Adrenal gland (tissue), 12 donors: ENCODE results near the gene TMEM184C. TPM values are rescaled to one million over a fixed set of nuclear protein-coding genes. Genes with fewer than 3 reads are reported as not detected.

Experiments used
- DNase-seq, 7 donors: peaks; one replicate each; pipeline ENCODE4 v3.0.0-alpha.2; 2019 to 2020
- H3K27ac ChIP-seq, 5 donors: fragments of 200-600 bp; sonication (generic) in 4 of 5; 1 replicate in 3 of 5; 2 replicates in 2 of 5; pipeline versions ENCODE4 v1.5.1 to v1.8.0; 2016 to 2020; ENCODE audit warnings: mild to moderate bottlenecking in 1 of 5
- H3K27me3 ChIP-seq: fragments of 200-600 bp; 2 replicates; pipeline ENCODE4 v1.8.0; 2021
- H3K36me3 ChIP-seq, 2 donors: fragments of 200-600 bp; replicated peaks in 1 of 2; 1 replicate in 1 of 2; 2 replicates in 1 of 2; pipeline versions ENCODE4 v1.5.1 to v1.8.0; 2018 to 2022
- H3K4me1 ChIP-seq, 2 donors: fragments of 200-600 bp; replicated peaks in 1 of 2; 1 replicate in 1 of 2; 2 replicates in 1 of 2; pipeline versions ENCODE4 v1.5.1 to v1.8.0; 2018 to 2021
- H3K4me3 ChIP-seq, 4 donors: fragments of 200-600 bp; sonication (generic) in 3 of 4; one replicate each; pipeline ENCODE4 v1.5.1; 2016 to 2018
- H3K9me3 ChIP-seq, 3 donors: fragments of 200-600 bp; sonication (generic) in 1 of 3; replicated peaks in 1 of 3; 1 replicate in 2 of 3; 2 replicates in 1 of 3; pipeline versions ENCODE4 v1.5.1 to v1.8.0; 2016 to 2021
- POLR2A ChIP-seq, 2 donors: fragments of 450-650 bp; IDR thresholded peaks; one replicate each; pipeline ENCODE4 v1.6.1; 2017; ENCODE audit warnings: antibody characterized with exemption in 2 of 2, mild to moderate bottlenecking in 2 of 2, moderate library complexity in 1 of 2
- WGBS, 4 donors: extraction: QIAGEN DNeasy Blood & Tissue Kit in 2 of 4; methylation state at CpG; one replicate each; pipeline versions ENCODE4 v1.1.5 to v1.1.7; 2013 to 2017; 5-methylcytosine and 5-hydroxymethylcytosine counted together
- intact Hi-C, 2 donors: fragments of 100-400 bp; cut with DNase I; formaldehyde crosslinking; loops; one replicate each; pipeline versions ENCODE4 v1.14.1 to v1.15.0; 2022 to 2023
- polyA plus RNA-seq, 3 donors: library from polyadenylated mRNA; stranded (reverse); fragments of 200-250 nt in 2 of 3; fragments of 350-450 nt in 1 of 3; fragmentation: Illumina TruSeq in 1 of 3; extraction: RNeasy Lipid Tissue Mini Kit (QIAGEN cat#74804) in 1 of 3; gene quantifications; one replicate each; pipeline ENCODE4 v1.2.3, GENCODE V29; 2013 to 2014
- total RNA-seq, 9 donors: library from RNA; depleted of rRNA in 4 of 9; stranded (reverse); fragments of >200 nt in 4 of 9; fragments of 120-200 nt in 1 of 9; fragmentation: NEBNext Ultra II Directional in 1 of 9; extraction: Animal tissue kit (Norgen Biotek cat#: 25700) in 1 of 9; gene quantifications; one replicate each; pipeline versions ENCODE4 v1.1.0 to v1.2.4, GENCODE V29; 2013 to 2023
- TF ChIP-seq, protein P1 (sequence below), 6 experiments: fragments of 450-650 bp in 4 of 6; fragments of 200-600 bp in 2 of 6; sonication (generic) in 1 of 6; IDR thresholded peaks; 1 replicate in 5 of 6; 2 replicates in 1 of 6; pipeline versions ENCODE4 v1.5.1 to v1.8.0; 2016 to 2021; ENCODE audit warnings: antibody characterized with exemption in 6 of 6, mild to moderate bottlenecking in 2 of 6, moderate library complexity in 1 of 6
- donor health status: healthy with polysubstance abuse.
- donor health status: Bipolar disorder and iron deficiency.
- donor health status: DM: yes; HTN: yes; CAD: no.
- donor health status: DM: no; HTN: no; CAD: no.
- donor health status: DM: no; HTN: no; CAD: no.
- donor health status: DM: yes; HTN: yes; CAD: no.

The TMEM184C gene
- total and polyA plus RNA-seq, 12 donors = 4.0 to 63.8 (median 40.6) TPM

DNA sequence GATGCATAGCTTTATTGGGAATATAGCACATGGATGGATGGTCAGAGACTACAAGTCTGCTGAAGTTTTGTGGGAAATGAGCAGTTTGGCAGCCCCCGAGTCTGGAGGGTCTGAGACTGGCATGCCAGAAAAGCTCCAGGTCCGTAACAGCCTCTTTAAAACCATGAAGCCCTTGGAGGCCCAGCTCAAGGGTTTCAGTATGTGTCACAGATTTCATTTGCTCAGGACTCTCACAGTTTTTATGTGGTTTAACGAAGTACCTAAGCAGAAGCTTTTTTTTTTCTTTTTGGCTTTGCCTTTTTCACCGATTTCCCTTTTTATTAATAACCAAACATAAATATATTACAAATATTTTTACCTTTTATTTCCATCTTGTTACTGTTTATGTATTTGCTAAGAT lies 30.6 kb upstream of the TMEM184C start:
- Histone ChIP-seq H3K4me3 (no peak overlapping the region), H3K4me1 (no peaks in the 10 kb centered on the region)
- intact Hi-C loops = loop anchor here in 1 of 2 donors (5.0 kb wide), 2 partner anchors 64 to 419 kb away; no protein-coding TSS in a partner anchor

DNA sequence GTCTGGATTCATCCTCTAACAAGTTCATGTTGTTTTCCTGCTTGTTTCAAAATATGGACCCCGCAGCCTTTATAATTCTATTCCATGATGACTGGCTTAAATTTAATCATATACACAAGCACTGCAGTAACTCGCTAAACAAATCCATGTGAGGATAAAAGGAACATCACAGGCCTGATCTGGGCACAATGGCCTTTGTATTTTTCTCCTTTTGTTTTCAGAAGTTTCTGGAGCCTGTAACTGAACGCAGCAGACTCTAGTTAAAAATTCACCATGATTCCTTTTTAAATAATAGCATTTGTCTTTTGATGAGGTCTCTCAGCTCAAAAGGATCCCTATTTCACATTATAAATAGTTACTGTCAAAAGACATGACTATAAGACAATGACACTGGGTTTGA lies 30.2 kb upstream of the TMEM184C start:
- no peak for DNase-seq
- no peak for TF ChIP-seq POLR2A (IDR thresholded peaks at IDR 0.05)
- TF ChIP-seq, protein P1, sequence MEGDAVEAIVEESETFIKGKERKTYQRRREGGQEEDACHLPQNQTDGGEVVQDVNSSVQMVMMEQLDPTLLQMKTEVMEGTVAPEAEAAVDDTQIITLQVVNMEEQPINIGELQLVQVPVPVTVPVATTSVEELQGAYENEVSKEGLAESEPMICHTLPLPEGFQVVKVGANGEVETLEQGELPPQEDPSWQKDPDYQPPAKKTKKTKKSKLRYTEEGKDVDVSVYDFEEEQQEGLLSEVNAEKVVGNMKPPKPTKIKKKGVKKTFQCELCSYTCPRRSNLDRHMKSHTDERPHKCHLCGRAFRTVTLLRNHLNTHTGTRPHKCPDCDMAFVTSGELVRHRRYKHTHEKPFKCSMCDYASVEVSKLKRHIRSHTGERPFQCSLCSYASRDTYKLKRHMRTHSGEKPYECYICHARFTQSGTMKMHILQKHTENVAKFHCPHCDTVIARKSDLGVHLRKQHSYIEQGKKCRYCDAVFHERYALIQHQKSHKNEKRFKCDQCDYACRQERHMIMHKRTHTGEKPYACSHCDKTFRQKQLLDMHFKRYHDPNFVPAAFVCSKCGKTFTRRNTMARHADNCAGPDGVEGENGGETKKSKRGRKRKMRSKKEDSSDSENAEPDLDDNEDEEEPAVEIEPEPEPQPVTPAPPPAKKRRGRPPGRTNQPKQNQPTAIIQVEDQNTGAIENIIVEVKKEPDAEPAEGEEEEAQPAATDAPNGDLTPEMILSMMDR (IDR thresholded peaks at IDR 0.05) = no peak
- Histone ChIP-seq H3K4me3 (no peak overlapping the region), H3K9me3 (no peaks in the 10 kb centered on the region), H3K27me3 (no peaks in the 10 kb centered on the region), H3K27ac (no peak overlapping the region), H3K36me3 (no peaks in the 10 kb centered on the region), H3K4me1 (no peaks in the 10 kb centered on the region)
- intact Hi-C loops = loop anchor here in 1 of 2 donors (5.0 kb wide), 2 partner anchors 65 to 420 kb away; no protein-coding TSS in a partner anchor
- WGBS, 4 donors = 80 to 91% (median 88%) methylated on average over 3 of the region's 3 CpGs

More for the DNA sequence above, 30.6 kb upstream of the TMEM184C start:
- WGBS, 4 donors = 82 to 92% (median 90%) methylated on average over 4 of the region's 4 CpGs
- no peaks in the 10 kb centered on the region for H3K9me3 ChIP-seq
- no peak for TF ChIP-seq POLR2A (IDR thresholded peaks at IDR 0.05)
- TF ChIP-seq, protein P1 (IDR thresholded peaks at IDR 0.05) = no peak
- no peak for DNase-seq
- no peak overlapping the region for H3K27ac ChIP-seq
- H3K36me3 ChIP-seq = no peaks in the 10 kb centered on the region
- no peaks in the 10 kb centered on the region for H3K27me3 ChIP-seq

DNA sequence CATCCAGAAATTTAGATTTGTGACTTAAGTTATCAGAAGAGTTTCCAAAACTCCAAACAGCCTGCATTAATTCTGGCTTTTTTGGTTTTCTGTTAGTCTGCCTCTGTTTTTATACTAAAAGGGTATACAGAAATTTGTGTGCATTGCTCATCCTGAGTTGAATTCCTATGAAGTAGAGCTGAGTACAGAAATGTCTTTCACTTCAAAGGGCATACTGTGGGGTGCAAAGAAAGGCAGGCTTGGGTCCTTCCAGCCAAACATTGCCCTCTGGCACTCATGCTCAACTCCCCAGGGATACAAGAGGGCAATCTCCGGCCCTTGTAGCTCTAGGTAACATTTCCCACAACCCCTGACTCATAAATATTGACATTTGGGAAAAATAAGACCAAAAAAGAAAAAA lies 27.6 kb upstream of the TMEM184C start:
- no peak for TF ChIP-seq POLR2A (IDR thresholded peaks at IDR 0.05)
- TF ChIP-seq, protein P1 (IDR thresholded peaks at IDR 0.05) = no peak
- Histone ChIP-seq H3K4me3 (no peak overlapping the region), H3K4me1 (no peaks in the 10 kb centered on the region), H3K27ac (no peak overlapping the region), H3K27me3 (no peaks in the 10 kb centered on the region), H3K9me3 (no peaks in the 10 kb centered on the region), H3K36me3 (no peaks in the 10 kb centered on the region)
- intact Hi-C loops = loop anchor here in 1 of 2 donors (5.0 kb wide), 2 partner anchors 67 to 422 kb away; no protein-coding TSS in a partner anchor
- DNase-seq = no peak
- 43 to 63% (median 58%) methylated on average over 1 of the region's 1 CpG for WGBS, 4 donors

DNA sequence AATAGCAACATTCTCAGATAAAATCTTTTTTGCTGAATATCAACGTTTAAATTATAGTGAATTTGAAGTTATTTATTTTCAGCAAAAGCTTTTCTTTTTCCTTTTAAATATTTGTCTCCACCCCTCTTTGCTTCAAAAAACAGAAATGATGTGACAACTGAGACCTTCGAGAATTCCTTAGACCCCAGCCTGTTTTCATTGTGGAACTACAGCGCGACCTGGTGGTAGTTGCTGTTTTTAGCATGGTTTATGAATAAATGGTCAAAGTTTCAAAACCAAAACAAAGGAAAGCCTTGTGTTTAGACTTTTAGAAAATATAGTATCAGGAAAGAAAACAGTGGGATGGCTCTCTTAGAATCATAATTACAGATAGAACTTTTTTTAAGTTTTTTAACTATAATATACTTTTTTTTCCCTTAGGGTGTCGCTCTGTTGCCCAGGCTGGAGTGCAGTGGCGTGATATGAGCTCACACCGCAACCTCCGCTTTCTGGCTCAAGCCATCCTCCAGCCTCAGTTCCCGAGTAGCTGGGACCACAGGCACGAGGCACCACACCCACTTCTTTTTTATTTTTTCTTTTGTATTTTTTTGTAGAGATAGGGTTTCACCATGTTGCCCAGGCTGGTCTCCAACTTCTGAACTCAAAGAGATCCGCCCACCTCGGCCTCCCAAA lies 26.8 kb upstream of the TMEM184C start:
- peak; percentile 45 to 78 (median 48) for DNase-seq
- intact Hi-C loops = loop anchor here in 1 of 2 donors (10.0 kb wide), 1 partner anchor 76 kb away; no protein-coding TSS in a partner anchor
- Histone ChIP-seq H3K4me3 (no peak overlapping the region), H3K27me3 (no peaks in the 10 kb centered on the region), H3K9me3 (no peaks in the 10 kb centered on the region), H3K4me1 (no peaks in the 10 kb centered on the region), H3K27ac (no peak overlapping the region), H3K36me3 (no peaks in the 10 kb centered on the region)
- WGBS, 4 donors = 43 to 46% (median 45%) methylated on average over 12 of the region's 12 CpGs
- TF ChIP-seq POLR2A (IDR thresholded peaks at IDR 0.05) = no peak
- TF ChIP-seq, protein P1 (IDR thresholded peaks at IDR 0.05) = peak; percentile 62 to 80 (median 76)
